HG02623 (cell line): ENCODE data around the gene R3HDM4.
"Not testable (repeated sequence)": the region's sequence is repeated elsewhere in the genome, so short reads cannot be mapped to it uniquely, and the experiment has no call there.

Experiments used
- ATAC-seq: cut with Tn5 transposase; IDR thresholded peaks from one replicate; pipeline ENCODE4 v1.9.1; 2021; ENCODE audit warnings: moderate library complexity; ENCODE audit not compliant: unreplicated experiment

The R3HDM4 gene

GRCh38 chr19:877992-878660 is 34.9 kb downstream of the R3HDM4 start:
- ATAC-seq = not testable (repeated sequence)

GRCh38 chr19:876780-877314 is 36.2 kb downstream of the R3HDM4 start:
- ATAC-seq = no peak

DNA sequence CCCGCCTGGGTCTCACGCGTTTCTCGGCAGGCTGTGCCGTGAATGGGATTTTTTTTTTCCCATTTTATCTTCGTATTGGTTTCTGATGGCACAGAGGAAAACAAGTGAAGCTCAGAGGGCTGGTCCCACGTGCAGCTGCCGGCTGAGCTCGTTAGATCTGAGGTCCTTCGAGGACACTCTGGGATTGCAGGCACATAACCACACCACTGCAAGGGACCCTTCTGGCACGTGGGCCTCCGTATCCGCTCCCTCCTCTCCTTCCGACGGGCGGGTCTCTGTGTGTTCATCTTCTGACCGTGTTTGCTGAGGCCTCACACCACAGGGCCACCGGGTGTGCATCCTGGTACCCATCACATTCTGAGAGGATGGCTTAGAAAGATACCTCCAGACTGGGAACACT is 36.9 kb downstream of the R3HDM4 start:
- no peak for ATAC-seq

DNA sequence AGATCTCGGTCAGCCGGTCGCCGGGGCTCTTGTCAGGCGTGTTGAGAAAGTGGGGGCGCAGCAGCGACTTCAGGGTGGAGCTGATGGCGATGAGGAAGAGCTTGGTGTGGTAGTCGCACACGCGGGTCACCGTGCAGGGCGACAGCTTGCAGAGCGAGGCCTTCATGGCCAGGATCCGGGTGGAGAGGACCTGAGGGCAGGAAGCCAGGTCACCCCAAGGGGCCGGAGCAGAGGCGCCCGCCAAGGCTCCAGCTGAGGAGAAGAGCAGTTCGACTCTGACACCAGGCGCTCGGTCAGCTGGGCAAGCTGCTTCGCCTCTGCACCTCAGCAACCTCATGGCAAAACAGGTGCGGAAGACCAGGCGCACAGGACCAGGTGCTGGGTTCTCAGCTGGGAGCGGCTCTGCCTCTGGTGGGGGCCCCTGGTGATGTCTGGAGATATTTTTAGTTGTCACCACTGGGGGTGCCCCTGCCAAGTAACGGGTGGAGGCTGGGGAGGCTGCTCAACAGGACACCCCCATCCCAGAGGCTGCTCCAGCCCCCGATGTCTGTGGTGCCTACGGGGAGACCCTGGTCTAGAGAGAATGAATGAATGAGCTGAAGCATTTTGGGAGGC is 37.6 kb downstream of the R3HDM4 start:
- ATAC-seq = no peak

DNA sequence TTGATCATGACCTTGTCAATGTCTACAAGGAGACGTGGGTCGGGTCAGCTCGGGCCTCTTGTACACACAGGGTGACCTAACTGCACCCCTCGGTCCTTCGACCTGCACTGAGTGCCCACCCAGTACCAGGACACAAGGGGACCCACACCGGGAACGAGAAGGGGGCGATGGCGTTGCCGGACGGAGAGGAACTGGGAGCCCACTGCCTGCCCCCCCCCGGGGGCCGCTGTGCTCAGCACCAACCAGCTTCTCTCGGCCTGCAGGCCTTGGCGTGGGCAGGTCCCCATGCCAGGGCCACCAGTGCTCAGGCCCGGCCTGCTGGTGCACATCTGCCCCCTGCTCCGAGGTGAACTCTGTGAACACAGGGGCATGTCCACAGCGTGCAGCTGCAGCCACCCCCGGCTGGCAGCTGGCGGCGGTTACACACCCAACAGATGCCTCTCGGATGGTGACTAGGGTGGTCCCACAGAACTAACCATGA is 39.4 kb downstream of the R3HDM4 start:
- no peak for ATAC-seq

GRCh38 chr19:873084-873483 is 39.9 kb downstream of the R3HDM4 start:
- ATAC-seq = no peak

DNA sequence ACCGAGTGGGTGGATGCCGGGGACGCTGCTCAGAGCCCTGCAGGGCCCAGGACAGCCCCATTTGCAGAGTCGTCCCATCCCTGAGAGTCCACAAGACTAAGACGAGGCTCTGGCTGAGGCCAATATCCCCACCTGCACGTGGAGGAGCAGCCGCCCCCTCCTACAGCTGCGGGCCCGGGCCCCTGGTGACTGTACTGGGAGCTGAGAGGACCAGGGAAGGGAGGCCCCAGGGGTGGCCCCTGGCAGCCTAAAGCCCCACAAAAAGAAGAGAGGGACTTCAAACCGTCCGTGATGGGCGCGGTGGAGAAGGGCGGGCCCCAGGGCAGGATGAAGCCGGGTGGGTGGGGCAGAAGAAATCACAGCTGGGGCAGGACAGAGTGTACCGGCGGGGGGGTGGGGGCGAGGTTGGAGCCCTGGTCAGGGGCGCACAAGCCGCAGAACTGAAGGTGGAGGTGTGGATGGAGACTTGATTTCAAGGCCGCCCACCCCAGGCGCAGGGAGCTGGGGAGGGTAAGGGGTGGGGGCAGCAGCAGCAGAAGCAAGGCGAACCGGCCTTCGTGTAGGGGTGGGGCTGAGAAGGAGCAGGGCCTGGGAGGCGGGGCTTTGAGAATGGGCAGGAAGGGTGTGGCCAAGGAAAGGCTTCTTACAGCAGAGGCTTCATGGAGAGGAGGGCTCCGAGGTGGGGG is 40.6 kb downstream of the R3HDM4 start:
- no peak for ATAC-seq

DNA sequence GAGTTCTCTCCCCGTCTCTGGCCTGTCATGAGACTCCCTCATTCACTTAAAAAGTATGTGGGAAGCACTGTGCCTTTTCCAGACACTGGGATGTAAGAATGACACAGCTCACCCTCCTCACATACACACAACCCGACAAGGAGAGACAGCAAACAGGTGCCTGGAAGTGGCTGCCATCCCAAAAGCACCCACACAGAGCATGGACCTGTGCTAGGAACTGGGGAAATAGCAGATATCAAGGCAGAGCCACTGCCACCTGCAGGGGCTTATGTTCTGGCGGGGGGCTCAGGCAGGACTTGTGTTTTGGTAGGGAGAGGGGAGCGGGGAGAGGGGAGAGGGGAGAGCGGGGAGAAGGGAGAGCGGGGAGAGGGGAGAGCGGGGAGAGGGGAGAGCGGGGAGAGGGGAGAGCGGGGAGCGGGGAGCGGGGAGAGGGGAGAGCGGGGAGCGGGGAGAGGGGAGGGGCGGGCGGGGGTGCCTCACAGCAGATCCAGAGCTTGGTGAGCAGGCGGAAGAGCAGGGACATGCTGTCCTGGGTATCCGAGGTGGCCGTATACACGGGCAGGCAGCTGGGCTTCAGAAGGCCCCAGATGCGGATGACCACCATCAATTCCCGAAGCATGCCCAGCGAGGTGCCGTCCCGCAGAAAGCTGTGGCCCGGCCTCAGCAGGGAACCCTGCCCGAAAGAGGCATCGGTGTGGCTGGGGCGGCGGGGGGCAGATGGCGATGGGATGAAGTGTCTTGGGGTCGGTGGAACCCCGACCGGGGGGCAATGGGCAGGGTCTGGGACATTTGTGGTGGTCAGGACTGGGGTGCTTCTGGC is 41.4 kb downstream of the R3HDM4 start:
- ATAC-seq = no peak

DNA sequence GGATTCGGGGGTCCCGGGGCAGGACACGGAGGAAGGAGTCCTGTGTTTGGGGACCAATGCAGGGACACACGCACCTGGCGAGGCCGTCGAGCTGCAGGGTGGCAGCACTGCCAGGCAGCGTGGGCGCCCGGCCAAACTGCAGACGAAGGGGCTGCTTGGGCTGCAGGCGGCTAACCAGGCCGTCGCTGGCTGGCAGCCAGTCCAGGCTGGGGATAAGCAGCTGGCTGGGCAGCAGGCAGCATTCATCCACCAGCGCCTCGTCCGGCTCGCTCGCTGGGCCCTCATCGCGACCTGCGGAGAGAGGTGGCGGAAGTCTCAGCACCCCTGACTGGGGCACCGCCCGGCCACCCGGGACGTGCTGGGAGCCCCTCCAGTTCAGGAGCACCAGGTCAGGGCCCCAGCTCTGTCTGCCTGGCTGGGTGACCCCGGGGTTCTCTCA is 42.0 kb downstream of the R3HDM4 start:
- no peak for ATAC-seq

DNA sequence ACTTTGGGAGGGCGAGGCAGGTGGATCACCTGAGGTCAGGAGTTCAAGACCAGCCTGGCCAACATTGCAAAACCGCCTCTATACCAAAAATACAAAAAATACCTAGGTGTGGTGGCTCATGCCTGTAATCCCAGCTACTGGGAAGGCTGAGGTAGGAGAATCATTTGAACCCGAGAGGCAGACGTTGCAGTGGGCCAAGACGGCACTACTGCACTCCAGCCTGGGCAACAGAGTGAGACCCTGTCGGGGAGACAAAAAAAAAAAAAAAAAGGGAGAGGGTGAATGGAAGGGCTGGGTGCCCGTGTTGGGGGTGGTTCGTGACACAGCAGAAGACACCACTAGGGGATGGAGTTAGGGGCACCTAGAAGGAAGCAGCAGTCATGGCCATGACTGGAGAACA is 42.7 kb downstream of the R3HDM4 start:
- ATAC-seq = no peak

DNA sequence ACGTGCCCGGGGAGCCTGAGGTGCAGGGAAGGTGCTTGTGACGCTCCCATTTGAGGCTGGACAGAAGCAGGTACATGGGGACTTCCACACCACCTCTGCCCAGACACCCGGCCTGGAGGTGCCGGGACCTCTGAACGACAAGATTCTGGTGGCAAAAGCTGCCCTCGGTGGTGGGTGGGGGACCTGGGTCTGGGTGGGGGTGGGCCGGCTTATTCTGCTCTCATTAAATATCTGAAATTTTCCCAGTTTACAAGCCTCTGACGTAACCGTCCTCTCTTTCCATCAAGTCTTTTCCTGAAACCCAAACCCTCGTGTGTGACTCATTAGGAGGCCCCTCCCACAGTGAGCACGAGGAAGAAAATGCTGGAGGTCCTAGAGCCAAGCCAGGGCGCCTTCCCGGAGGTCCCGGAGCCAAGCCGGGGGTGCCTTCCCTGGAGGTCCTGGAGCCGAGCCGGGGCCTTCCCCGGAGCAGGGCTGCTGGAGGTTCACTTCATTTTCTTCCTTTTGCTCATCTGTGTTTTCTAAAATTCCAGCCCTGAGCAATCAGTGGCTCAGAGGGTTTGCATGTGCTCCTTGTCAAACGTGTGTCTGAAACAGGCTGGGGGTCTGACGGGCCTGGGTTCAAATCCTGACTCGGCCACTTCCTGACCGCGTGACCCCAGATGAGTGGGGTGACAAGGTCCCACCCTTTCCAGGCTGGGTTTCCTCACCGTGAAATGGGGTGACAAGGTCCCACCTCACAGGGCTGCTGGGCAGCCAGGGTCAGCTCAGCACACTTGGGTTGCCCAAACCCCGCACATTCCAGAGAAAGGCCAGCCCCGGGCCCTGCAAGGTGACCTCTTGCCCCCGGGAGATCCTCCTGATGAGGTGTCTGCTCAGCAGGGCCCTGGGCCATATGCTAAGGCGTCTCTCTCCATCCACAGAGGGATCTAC is 43.5 kb downstream of the R3HDM4 start:
- no peak for ATAC-seq

DNA sequence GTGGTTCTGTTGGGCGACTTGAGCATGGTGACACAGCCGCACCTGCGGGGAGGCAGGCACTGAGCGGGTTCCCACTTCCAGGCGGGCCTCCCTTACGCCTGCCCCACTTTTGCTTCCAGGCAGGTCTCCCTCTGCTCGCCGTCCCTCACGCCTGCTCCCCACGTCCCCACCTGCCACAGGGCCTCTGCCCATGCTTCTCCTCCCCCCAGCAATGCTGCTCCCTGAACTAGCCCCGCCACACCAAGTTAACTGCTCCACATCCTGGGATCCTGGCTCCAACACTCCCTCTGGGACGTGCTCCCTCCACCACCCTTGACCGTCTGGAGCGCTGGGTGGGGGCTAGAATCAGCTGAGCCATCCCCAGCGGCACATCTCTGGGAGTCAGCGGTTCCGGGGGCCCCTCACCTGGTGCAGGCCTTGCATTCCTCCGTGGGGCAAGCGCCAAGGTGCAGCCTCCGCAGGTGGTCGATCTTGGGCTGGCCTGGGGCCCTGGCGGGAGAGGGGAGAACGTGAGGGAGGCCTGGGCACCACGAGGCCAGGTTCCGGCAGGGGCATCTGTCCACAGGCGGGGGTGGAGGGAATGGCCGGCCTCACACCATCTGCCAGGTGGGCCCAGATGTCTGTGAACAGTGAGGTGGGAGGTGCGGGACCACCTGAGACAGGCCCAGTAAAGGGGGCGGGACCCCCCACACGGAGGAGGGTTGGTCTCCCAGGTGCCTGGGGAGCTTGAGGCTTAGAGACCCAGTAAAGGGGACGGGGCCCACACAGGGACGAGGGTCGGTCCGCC is 44.4 kb downstream of the R3HDM4 start:
- ATAC-seq = no peak

DNA sequence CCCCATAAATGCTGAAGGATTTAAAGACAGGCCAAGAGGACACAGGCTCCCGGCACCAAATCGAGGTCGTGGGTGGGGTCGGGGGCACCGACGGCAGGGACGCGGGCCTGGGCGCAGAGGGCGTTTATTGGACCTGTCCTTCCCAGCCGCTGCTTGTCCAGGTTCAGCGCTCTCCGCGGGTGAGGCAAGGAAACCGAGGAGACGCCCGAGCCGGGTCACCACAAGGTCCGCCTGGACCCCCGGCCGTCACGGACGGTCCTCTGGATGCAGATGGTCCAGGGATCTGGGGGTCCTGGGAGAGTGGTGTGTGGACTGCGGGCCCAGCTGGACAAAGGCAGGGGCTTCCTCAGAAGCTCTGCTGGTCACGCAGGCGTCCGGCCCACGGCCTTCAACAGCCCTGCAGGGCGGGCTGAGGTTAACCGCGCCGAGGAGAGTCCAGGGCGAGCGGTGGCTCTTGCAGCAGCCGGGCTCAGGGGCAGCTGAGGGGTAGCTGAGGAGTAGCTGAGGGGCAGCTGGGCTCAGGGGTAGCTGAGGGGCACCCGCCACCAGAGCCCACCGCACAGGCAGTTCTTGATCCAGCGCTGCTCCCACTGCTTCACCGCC is 45.1 kb downstream of the R3HDM4 start:
- ATAC-seq = no peak

DNA sequence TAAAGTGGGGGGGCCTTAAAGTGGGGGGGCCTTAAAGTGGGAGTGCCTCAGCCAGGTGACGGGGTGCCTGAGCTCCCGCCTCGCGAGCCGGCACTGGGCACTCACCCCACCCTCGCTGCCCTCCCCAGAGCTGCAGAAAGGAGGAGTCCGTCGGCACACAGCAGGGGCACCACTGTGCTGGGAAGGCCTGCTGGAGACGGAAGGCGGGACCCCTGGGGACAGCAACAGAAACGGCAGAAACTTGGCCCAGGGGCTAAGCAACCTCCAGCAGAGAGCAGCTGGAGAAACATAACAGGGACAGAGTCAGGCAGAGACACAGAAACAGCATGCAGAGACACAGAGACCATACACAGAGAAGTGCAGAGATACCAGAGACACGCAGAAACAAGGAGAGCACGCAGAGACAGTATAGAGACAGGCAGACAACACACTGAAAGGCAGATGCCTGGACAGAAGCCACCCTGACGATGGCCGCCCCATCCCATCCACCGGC is 45.7 kb downstream of the R3HDM4 start:
- no peak for ATAC-seq

- ATAC-seq = no peak
These were observed 46.2 kb downstream of the R3HDM4 start for GRCh38 chr19:866769-867300.

GRCh38 chr19:863315-863620 is 49.8 kb downstream of the R3HDM4 start:
- no peak for ATAC-seq

DNA sequence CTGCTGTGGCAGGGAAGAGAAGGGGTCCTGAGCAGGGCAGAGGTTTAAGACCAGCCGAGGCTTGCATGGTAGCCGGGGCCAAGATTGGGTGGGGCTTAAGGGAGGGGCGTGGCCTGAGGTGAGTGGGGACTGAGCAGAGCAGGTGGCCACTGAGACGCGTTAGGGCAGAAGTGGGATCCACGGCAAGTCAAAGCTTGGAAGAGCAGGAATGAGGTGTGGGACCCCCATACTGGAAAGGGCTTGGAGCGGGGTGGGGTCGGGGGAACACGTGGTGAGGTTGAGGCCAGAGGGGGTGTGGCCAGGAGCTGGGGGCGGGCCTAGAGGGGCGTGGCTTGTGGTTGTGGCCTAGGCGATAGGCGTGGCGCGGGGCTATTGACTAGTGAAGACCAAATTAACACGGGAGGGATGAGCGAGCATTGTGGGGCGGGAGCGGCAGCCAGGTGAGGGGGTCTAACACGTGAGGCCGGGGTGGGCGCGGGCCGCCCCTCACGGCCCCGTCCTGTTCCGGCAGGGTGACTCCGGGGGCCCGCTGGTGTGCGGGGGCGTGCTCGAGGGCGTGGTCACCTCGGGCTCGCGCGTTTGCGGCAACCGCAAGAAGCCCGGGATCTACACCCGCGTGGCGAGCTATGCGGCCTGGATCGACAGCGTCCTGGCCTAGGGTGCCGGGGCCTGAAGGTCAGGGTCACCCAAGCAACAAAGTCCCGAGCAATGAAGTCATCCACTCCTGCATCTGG is 50.3 kb downstream of the R3HDM4 start:
- ATAC-seq = no peak
